OCI-LY7 (cell line): ENCODE results near the gene RNF217. TPM values are rescaled to one million over a fixed set of nuclear protein-coding genes. Genes with fewer than 3 reads are reported as not detected.

Experiments used
- BruUV-seq: library from RNA; stranded (reverse); fragments of 400-500 nt; replicated peaks from 2 replicates; lab custom pipeline; 2021; lab: Mats Ljungman, UMichigan
- CTCF ChIA-PET: fragments of 300-600 bp; sonication (Branson Sonifier 250); formaldehyde crosslinking; loops from one replicate; lab custom pipeline; 2022; ENCODE audit warnings: antibody characterized with exemption; ENCODE audit not compliant: unreplicated experiment; lab: Charles Lee
- POLR2A ChIA-PET: fragments of 300-600 bp; sonication (Branson Sonifier 250); formaldehyde crosslinking; loops from one replicate; lab custom pipeline; 2022; ENCODE audit warnings: antibody characterized with exemption; lab: Charles Lee
- DNase-seq: peaks from one replicate; pipeline ENCODE4 v3.0.0-alpha.2; 2015; ENCODE audit warnings: low spot score
- H2AFZ ChIP-seq: fragments of 200-600 bp; sonication (generic), shearing (Covaris generic); 2 replicates; pipeline ENCODE4 v1.6.1; 2014; ENCODE audit warnings: mild to moderate bottlenecking, antibody characterized with exemption, low read length, moderate library complexity
- H3K27ac ChIP-seq: fragments of 200-600 bp; sonication (generic); 2 replicates; pipeline ENCODE4 v1.5.1; 2014; ENCODE audit warnings: mixed run types, low read depth, mild to moderate bottlenecking, moderate library complexity, low read length, inconsistent platforms; ENCODE audit not compliant: poor library complexity, severe bottlenecking
- H3K36me3 ChIP-seq: fragments of 200-600 bp; sonication (generic); 2 replicates; pipeline ENCODE4 v1.6.1; 2014; ENCODE audit warnings: mild to moderate bottlenecking, antibody characterized with exemption, low read length, moderate library complexity, mixed read lengths; ENCODE audit not compliant: insufficient read depth
- H3K4me1 ChIP-seq: fragments of 200-600 bp; sonication (generic); 2 replicates; pipeline ENCODE4 v1.5.1; 2014; ENCODE audit warnings: mild to moderate bottlenecking, low read length; ENCODE audit not compliant: insufficient read depth, poor library complexity, severe bottlenecking
- H3K4me2 ChIP-seq: fragments of 200-600 bp; sonication (generic); 2 replicates; pipeline ENCODE4 v1.6.1; 2014; ENCODE audit warnings: mild to moderate bottlenecking, low read length
- H3K4me3 ChIP-seq: fragments of 200-600 bp; sonication (generic); 2 replicates; pipeline ENCODE4 v1.5.1; 2014; ENCODE audit warnings: mild to moderate bottlenecking, low read depth, low read length; ENCODE audit not compliant: poor library complexity, severe bottlenecking
- H3K79me2 ChIP-seq: fragments of 200-600 bp; sonication (generic); 2 replicates; pipeline ENCODE4 v1.6.1; 2016; ENCODE audit warnings: low read depth, mild to moderate bottlenecking, low read length, moderate library complexity, mixed read lengths; ENCODE audit not compliant: insufficient read depth
- H3K9me2 ChIP-seq: fragments of 200-600 bp; sonication (generic); 2 replicates; pipeline ENCODE4 v1.6.1; 2016; ENCODE audit warnings: mild to moderate bottlenecking, low read length, mixed read lengths; ENCODE audit not compliant: insufficient read depth
- H3K9me3 ChIP-seq: fragments of 200-600 bp; sonication (generic); 2 replicates; pipeline ENCODE4 v1.6.1; 2014; ENCODE audit warnings: mild to moderate bottlenecking, mixed run types, low read length, mixed read lengths
- H4K20me1 ChIP-seq: fragments of 200-600 bp; sonication (generic); 2 replicates; pipeline ENCODE4 v1.6.1; 2014; ENCODE audit warnings: mild to moderate bottlenecking, antibody characterized with exemption, low read length, moderate library complexity, mixed read lengths; ENCODE audit not compliant: insufficient read depth
- EZH2phosphoT487 ChIP-seq: fragments of 200-600 bp; sonication (generic); IDR thresholded peaks from 2 replicates; pipeline ENCODE4 v1.6.1; 2018; ENCODE audit warnings: low read depth, borderline replicate concordance, mild to moderate bottlenecking, mixed run types, antibody characterized with exemption, low read length, moderate library complexity, mixed read lengths
- intact Hi-C: fragments of 100-400 bp; cut with micrococcal nuclease; formaldehyde crosslinking; loops from one replicate; pipeline ENCODE4 v1.10.0; 2022; ENCODE audit not compliant: unreplicated experiment
- total RNA-seq, 2 experiments: library from RNA; depleted of rRNA in 1 of 2; stranded (reverse); fragments of >200 nt in 1 of 2; shearing (Covaris generic) in 1 of 2; gene quantifications; 2 replicates each; pipeline ENCODE4 v1.2.3, GENCODE V29; 2014 to 2022
- TF ChIP-seq, protein P1 (sequence below): fragments of 200-600 bp; sonication (generic); conservative IDR thresholded peaks from 2 replicates; pipeline ENCODE4 v1.5.1; 2014; ENCODE audit warnings: mild to moderate bottlenecking, antibody characterized with exemption, low read length, moderate library complexity, mixed read lengths

Gene RNF217
- total RNA-seq, 2 experiments from 2014 or later, result not detected

DNA sequence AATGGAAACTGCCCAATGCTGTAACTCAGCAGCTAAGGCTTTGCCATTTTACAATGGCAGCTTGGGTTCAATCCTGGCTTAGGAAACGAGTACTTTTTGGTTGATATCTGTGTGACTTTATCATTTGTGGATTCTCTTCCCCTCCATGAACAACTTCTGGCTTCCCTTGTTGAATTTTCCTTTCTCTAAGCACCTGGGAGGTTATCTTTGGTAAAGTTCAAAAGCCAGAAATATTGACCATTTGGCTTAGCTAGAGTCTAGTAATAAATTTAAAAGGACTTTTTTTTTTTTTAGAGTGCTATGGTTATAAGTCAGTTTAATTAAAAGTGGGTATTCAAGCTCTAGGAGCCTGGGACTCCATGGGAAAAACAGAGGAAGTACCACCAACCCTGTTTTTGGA lies 159.7 kb downstream of the RNF217 start:
- H3K79me2 ChIP-seq, result no peaks in the 10 kb centered on the region
- intact Hi-C loops, result no loop called here
- H3K27ac ChIP-seq, result no peak overlapping the region
- H3K9me2 ChIP-seq, result no peaks in the 10 kb centered on the region
- no peak overlapping the region for H2AFZ ChIP-seq
- CTCF ChIA-PET, result no interaction called here
- H3K4me3 ChIP-seq, result no peak overlapping the region
- H3K36me3 ChIP-seq, result no peaks in the 10 kb centered on the region
- no peak overlapping the region for H3K4me2 ChIP-seq
- no TSS peak for BruUV-seq
- no peaks in the 10 kb centered on the region for H4K20me1 ChIP-seq
- TF ChIP-seq, protein P1, sequence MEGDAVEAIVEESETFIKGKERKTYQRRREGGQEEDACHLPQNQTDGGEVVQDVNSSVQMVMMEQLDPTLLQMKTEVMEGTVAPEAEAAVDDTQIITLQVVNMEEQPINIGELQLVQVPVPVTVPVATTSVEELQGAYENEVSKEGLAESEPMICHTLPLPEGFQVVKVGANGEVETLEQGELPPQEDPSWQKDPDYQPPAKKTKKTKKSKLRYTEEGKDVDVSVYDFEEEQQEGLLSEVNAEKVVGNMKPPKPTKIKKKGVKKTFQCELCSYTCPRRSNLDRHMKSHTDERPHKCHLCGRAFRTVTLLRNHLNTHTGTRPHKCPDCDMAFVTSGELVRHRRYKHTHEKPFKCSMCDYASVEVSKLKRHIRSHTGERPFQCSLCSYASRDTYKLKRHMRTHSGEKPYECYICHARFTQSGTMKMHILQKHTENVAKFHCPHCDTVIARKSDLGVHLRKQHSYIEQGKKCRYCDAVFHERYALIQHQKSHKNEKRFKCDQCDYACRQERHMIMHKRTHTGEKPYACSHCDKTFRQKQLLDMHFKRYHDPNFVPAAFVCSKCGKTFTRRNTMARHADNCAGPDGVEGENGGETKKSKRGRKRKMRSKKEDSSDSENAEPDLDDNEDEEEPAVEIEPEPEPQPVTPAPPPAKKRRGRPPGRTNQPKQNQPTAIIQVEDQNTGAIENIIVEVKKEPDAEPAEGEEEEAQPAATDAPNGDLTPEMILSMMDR, result no peak
- no peak for TF ChIP-seq EZH2phosphoT487
- no peaks in the 10 kb centered on the region for H3K9me3 ChIP-seq
- no peak for DNase-seq
- POLR2A ChIA-PET, result interaction anchor here (2.0 kb wide), 1 partner anchor 11 kb away, joined by 5 read pairs; no protein-coding TSS in a partner anchor
- no peaks in the 10 kb centered on the region for H3K4me1 ChIP-seq

DNA sequence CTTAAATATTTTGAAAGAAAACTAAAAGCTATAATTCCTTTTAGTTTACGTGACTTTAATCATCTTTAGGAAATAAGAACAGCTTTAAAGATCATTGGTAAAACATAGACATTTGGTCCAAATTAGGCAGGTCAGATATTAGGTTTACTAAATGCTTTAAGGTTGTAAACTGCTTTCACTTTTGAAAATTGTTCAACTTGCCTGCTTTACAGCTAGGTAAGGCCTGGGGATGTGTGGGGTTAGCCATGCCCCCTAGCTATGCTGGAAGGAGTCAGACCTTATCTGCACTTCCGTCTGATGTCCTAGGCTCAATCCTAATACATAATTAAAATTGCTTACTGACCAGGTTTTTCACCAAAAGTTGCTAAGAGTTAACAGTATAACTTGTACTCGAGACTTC lies 160.8 kb downstream of the RNF217 start:
- no peaks in the 10 kb centered on the region for H3K9me3 ChIP-seq
- no peaks in the 10 kb centered on the region for H4K20me1 ChIP-seq
- no TSS peak for BruUV-seq
- no peak overlapping the region for H3K4me2 ChIP-seq
- H3K4me3 ChIP-seq, result no peak overlapping the region
- ChIA-PET POLR2A (interaction anchor here (0.5 to 2.0 kb wide), 2 partner anchors 10 to 1699 kb away, joined by 3 to 5 read pairs; no protein-coding TSS in a partner anchor), CTCF (no interaction called here)
- H2AFZ ChIP-seq, result no peak overlapping the region
- H3K9me2 ChIP-seq, result no peaks in the 10 kb centered on the region
- no peak for DNase-seq
- no peaks in the 10 kb centered on the region for H3K36me3 ChIP-seq
- H3K27ac ChIP-seq, result no peak overlapping the region
- intact Hi-C loops, result no loop called here
- no peaks in the 10 kb centered on the region for H3K79me2 ChIP-seq
- TF ChIP-seq EZH2phosphoT487, result no peak
- TF ChIP-seq, protein P1, result no peak
- no peaks in the 10 kb centered on the region for H3K4me1 ChIP-seq

DNA sequence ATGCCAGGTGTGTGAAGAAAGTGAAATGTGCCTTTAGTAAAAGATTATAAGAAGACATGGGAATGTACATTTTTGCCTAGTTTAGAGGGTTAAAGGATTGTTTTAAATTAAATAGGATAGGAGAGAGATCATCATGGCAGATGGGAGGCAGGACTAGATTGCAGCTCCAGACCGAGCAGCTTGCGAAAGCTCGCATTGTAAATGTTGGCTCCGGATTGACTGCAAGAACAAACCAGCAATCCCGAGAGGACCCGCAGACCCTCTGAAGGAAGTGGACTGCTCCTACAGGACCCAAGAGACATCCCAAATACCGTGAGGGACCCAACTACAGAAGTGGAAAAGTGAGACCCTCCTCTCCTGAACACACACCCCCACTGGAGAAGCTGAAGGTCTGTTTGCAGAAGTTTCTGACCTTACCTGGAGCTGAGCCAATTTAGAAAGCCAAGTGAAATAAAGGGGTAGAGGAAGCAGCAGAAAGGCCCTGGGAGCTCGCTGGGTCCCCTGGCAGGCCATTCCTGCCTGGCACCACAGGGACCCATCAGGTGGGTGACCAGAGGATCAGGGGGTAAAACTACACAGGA lies 161.3 kb downstream of the RNF217 start:
- ChIA-PET CTCF (no interaction called here), POLR2A (interaction anchor here (0.6 to 2.0 kb wide), 2 partner anchors 9 to 56 kb away, joined by 3 to 5 read pairs; no protein-coding TSS in a partner anchor)
- H2AFZ ChIP-seq, result no peak overlapping the region
- no TSS peak for BruUV-seq
- H3K36me3 ChIP-seq, result no peaks in the 10 kb centered on the region
- no peak overlapping the region for H3K4me2 ChIP-seq
- H4K20me1 ChIP-seq, result no peaks in the 10 kb centered on the region
- no peak for DNase-seq
- H3K79me2 ChIP-seq, result no peaks in the 10 kb centered on the region
- H3K9me2 ChIP-seq, result no peaks in the 10 kb centered on the region
- intact Hi-C loops, result no loop called here
- H3K4me1 ChIP-seq, result no peaks in the 10 kb centered on the region
- H3K27ac ChIP-seq, result no peak overlapping the region
- H3K4me3 ChIP-seq, result no peak overlapping the region
- H3K9me3 ChIP-seq, result no peaks in the 10 kb centered on the region
- TF ChIP-seq, protein P1, result no peak
- no peak for TF ChIP-seq EZH2phosphoT487
